Subcutaneous abdominal adipose tissue (tissue), 5 donors: ENCODE results near the gene TENT5A.

Source experiments
- H3K27ac ChIP-seq: one replicate; pipeline ENCODE4 v1.7.0; 2013; ENCODE audit warnings: low read depth, mild to moderate bottlenecking, inconsistent platforms, low read length, moderate library complexity
- H3K27me3 ChIP-seq, 5 donors: one replicate each; pipeline ENCODE4 v1.7.0; 2013; ENCODE audit warnings: low read length in 5 of 5, inconsistent platforms in 1 of 5; ENCODE audit not compliant: control insufficient read depth in 5 of 5, insufficient read depth in 4 of 5
- H3K36me3 ChIP-seq, 5 donors: one replicate each; pipeline ENCODE4 v1.7.0; 2013; ENCODE audit warnings: low read length in 5 of 5; ENCODE audit not compliant: control insufficient read depth in 5 of 5, insufficient read depth in 5 of 5
- H3K4me1 ChIP-seq, 5 donors: one replicate each; pipeline ENCODE4 v1.7.0; 2013; ENCODE audit warnings: low read length in 5 of 5, mild to moderate bottlenecking in 3 of 5, moderate library complexity in 1 of 5; ENCODE audit not compliant: control insufficient read depth in 5 of 5, insufficient read depth in 5 of 5
- H3K4me3 ChIP-seq, 5 donors: one replicate each; pipeline ENCODE4 v1.7.0; 2013; ENCODE audit warnings: low read length in 5 of 5, low read depth in 1 of 5
- H3K9ac ChIP-seq, 5 donors: one replicate each; pipeline ENCODE4 v1.7.0; 2013; ENCODE audit warnings: low read length in 5 of 5, mild to moderate bottlenecking in 4 of 5, moderate library complexity in 3 of 5
- H3K9me3 ChIP-seq, 5 donors: one replicate each; pipeline ENCODE4 v1.7.0; 2013; ENCODE audit warnings: low read length in 5 of 5; ENCODE audit not compliant: control insufficient read depth in 5 of 5
- donor health status: healthy.
- donor health status: healthy.
- donor health status: healthy.
- donor health status: healthy.
- donor health status: healthy.

TENT5A gene

DNA sequence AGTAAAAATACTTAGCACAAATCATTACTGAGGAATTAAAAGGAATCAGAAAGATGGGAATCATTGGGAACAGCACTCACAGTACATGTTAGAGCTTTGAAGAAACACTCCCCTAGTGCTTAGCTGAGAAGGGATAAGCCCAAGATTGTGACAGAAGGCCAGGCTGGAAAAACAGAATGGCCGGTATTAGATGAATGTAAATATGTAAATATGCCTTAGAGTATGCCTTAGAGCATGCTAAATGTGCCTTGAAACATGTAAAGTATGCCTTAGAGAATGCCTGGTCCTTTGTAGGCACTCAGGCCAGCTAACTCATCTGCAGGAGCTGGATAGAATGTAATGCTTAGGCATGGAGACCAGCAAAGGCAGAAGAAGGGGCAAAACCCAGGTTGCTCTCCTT, 10.6 kb upstream of the TENT5A start:
- H3K27ac ChIP-seq: no peak overlapping the region
- no peak overlapping the region for H3K9ac ChIP-seq
- no peaks in the 10 kb centered on the region for H3K27me3 ChIP-seq
- no peaks in the 10 kb centered on the region for H3K9me3 ChIP-seq
- no peaks in the 10 kb centered on the region for H3K36me3 ChIP-seq
- no peak overlapping the region for H3K4me3 ChIP-seq
- peaks cover 0 to 19% (median 17%) of the 10 kb centered on the region in 5 donors for H3K4me1 ChIP-seq

DNA sequence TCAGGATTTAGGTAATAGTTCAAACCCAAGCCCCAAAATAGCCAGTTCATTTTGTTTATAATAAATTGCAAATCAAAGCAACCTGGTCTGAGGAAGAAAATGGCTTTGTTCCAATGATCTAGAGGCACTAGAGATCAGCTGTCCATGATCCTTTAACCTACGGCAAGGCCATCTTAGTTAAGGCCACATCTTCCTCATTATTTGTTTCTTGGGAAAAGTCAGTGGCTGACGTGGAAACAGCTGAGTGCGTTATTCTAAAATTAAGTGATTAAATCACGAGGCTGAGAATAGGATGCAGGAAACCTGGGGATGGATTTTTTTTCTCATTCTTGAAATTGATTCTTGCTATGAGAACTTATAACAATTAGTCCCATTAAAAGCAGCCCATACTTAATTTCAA, 10.1 kb upstream of the TENT5A start:
- Histone ChIP-seq H3K27ac (no peak overlapping the region), H3K9me3 (no peaks in the 10 kb centered on the region), H3K4me1 (peaks cover 0 to 18% (median 16%) of the 10 kb centered on the region in 5 donors), H3K9ac (no peak overlapping the region), H3K4me3 (no peak overlapping the region), H3K27me3 (no peaks in the 10 kb centered on the region), H3K36me3 (no peaks in the 10 kb centered on the region)

DNA sequence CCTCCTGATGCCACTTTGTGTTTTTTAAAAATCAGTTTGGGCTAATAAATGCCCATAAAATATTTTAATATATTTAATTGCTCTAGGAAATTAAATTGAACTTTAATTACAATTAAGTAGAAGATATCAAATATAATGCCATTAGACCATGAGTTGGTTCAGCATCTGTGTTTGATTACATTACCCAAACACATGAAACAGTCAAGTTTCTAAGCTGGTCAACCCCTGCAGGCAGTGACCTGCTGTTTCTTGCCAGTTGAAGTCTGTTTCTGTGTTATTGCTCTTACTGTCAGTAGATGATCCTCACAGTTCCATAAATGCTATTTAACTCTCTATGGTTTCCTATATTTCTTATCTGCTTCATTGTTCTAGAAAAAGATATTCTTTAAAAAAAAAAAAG, 9.7 kb upstream of the TENT5A start:
- H3K4me1 ChIP-seq: peaks cover 0 to 13% (median 11%) of the 10 kb centered on the region in 5 donors
- H3K27ac ChIP-seq: no peak overlapping the region
- no peak overlapping the region for H3K4me3 ChIP-seq
- no peaks in the 10 kb centered on the region for H3K36me3 ChIP-seq
- H3K27me3 ChIP-seq: no peaks in the 10 kb centered on the region
- no peaks in the 10 kb centered on the region for H3K9me3 ChIP-seq
- H3K9ac ChIP-seq: no peak overlapping the region

DNA sequence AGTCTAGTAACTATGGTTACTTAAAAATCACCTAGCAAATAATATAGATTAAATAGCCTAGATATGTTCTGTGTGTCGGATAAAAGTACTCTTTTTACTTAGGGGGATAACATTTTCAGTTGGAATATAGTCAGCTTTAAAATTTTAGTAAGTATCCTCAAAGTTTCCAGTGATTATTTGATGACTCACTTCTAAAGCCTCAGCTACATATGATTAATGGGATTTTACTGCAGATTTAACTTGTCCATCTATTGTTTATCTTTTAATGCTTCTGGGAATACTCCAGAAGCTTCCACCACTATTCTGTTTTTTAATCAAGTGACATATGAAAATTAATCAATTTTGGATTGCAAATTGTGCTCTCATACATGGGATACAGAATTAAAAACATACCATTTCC, 8.7 kb upstream of the TENT5A start:
- no peaks in the 10 kb centered on the region for H3K27me3 ChIP-seq
- H3K4me1 ChIP-seq: peaks cover 0 to 4% (median 2%) of the 10 kb centered on the region in 5 donors
- H3K9ac ChIP-seq: no peak overlapping the region
- H3K4me3 ChIP-seq: no peak overlapping the region
- no peak overlapping the region for H3K27ac ChIP-seq
- H3K36me3 ChIP-seq: no peaks in the 10 kb centered on the region
- no peaks in the 10 kb centered on the region for H3K9me3 ChIP-seq

DNA sequence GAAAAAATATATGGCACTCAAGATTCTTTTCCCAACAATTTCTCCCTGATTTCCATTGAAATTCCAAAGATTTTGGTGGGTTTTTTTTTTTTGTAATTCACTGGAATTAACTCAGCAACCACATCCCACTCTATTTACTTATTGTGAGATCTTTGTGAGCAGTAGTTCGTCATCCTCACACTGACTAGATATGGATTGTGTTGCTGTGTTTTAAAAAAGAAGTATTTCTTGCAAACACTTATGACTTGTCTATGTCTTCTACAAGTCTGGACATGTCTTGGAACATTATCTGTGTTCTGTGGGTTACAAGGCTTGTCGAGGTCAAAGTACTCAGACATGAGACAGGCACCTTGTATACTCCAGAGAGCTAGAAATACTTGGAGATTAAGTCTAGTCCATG, 7.3 kb upstream of the TENT5A start:
- H3K4me3 ChIP-seq: no peak overlapping the region
- no peaks in the 10 kb centered on the region for H3K27me3 ChIP-seq
- H3K27ac ChIP-seq: no peak overlapping the region
- H3K9me3 ChIP-seq: no peaks in the 10 kb centered on the region
- H3K9ac ChIP-seq: no peak overlapping the region
- H3K36me3 ChIP-seq: no peaks in the 10 kb centered on the region
- no peaks in the 10 kb centered on the region for H3K4me1 ChIP-seq

DNA sequence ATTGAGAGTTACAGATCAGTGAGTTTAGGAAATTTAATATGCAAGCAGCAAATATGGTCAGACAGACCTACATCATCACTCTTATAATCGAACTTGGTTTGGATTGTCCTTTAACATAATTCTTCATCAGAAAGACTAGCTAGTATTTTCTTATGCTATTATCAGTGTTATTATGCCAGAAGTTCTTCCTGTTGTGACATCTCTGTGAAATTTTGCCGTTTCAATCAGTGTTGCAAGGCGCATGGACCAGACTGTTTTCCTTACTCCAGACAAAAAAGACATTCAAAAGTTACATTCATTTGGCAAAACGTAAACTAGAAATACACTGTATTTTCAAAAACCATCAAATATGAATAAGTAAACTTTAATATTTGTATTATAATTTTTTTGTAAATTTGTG, 5.7 kb upstream of the TENT5A start:
- Histone ChIP-seq H3K9ac (no peak overlapping the region), H3K27ac (no peak overlapping the region), H3K4me1 (peaks cover 0 to 11% (median 5%) of the 10 kb centered on the region in 5 donors), H3K27me3 (no peaks in the 10 kb centered on the region), H3K36me3 (no peaks in the 10 kb centered on the region), H3K9me3 (no peaks in the 10 kb centered on the region), H3K4me3 (no peak overlapping the region)

DNA sequence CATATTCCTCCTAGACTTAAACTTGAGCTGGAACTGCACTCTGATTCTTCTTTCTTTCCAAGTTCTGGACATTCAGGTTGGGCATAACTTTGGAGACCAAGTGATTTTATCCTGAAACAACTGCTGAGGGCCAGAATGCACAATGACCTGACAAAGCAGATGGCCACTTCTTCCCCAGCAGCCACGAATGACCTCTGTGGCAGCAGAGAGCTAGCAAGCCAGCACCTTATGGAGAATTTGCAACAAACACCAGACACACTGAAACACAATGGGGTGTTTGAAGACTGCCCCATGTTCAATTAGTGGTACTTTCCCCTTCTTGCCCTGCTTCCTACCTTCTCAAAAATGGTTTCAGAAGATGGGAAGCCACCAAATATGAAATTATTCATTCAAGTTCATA, 4.2 kb upstream of the TENT5A start:
- Histone ChIP-seq H3K36me3 (no peaks in the 10 kb centered on the region), H3K27me3 (no peaks in the 10 kb centered on the region), H3K9me3 (no peaks in the 10 kb centered on the region), H3K9ac (no peak overlapping the region), H3K27ac (no peak overlapping the region), H3K4me1 (peaks cover 0 to 12% (median 5%) of the 10 kb centered on the region in 5 donors), H3K4me3 (no peak overlapping the region)

DNA sequence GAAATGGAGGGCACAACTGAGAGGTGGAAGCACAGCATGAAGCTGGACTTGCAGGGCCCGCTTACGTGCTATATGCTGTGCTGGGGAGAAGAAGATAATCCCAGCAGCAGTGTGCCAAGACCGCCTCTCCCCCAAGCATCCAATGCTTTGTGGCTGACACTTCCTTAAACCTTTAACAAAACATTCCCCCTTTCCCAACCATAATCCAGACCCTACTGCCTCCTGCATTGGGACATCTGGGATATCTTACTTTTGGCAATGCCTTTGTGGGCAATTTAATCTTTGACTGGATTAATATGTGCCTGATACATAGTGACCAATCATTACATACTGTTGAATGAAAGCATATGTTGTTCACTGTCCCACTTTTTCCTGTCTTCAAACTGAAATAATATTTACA, 3.1 kb upstream of the TENT5A start:
- Histone ChIP-seq H3K4me1 (peaks cover 3 to 23% (median 16%) of the 10 kb centered on the region in 5 donors), H3K36me3 (no peaks in the 10 kb centered on the region), H3K9me3 (no peaks in the 10 kb centered on the region), H3K9ac (no peak overlapping the region), H3K27ac (no peak overlapping the region), H3K27me3 (no peaks in the 10 kb centered on the region), H3K4me3 (no peak overlapping the region)

DNA sequence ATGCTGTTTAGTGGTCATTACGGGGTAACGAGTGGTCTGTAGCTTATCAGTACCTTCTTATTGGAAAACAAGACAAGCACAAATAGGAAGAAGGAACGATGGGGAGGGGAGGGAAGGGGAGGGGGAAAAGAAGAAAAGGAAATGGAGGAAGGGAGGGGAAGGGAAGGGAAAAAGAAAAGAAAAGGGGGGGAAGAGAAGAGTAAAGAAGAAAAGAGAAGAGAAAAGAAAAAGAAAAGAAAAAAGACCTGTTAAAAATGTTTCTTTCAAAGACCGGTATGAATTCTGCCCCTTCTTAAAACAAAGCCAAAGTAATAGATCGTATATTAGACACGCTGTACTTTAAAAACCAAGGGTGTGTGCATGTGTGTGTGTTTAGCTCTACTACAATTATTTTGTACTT, 2.4 kb upstream of the TENT5A start:
- Histone ChIP-seq H3K9ac (no peak overlapping the region), H3K4me1 (peaks cover 3 to 27% (median 22%) of the 10 kb centered on the region in 5 donors), H3K27ac (no peak overlapping the region), H3K36me3 (no peaks in the 10 kb centered on the region), H3K9me3 (no peaks in the 10 kb centered on the region), H3K27me3 (no peaks in the 10 kb centered on the region), H3K4me3 (no peak overlapping the region)

DNA sequence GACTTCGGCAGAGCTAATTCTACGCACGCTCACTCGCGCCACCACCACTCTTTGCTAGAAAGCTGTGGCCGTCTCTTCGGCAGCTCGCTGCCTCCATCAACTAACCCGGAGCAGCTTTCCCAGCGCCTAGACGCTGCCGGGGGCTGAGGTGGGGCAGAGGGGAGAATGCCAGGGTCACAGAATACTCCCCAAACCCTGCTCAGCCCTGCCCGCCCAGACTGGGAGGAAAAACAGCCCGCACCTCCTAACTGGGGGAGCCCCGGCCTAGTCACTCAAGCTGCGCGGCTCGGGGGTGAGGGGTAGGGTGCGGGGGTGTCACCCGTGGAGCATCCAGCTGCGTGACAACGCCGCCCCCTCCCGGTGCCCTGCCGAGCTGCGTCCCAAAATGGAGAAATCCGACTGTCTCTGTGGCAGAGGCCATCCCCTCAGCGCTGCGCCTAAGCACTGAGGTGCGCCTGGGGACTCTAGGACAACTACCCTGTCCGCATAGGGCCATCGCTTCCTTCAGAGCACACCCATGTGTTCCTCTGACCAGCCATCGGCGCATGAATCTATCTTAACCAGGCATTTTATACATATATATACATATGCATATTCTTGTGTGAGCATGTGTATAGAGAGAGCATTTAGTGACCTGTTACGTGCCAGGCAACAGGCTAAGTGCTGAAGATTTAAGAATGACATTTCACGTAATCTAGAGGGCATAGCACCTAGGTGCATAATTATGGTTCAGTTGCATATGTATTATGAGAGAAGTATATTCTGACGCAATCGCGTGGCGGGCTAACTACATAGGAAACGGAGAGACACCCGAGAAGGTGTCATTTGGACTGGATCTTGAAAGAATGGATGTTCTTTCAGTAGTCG, 1.5 kb upstream of the TENT5A start:
- Histone ChIP-seq H3K9ac (peak overlapping the region; percentile 72 to 94 (median 91)), H3K4me1 (peaks cover 3 to 37% (median 32%) of the 10 kb centered on the region in 5 donors), H3K36me3 (no peaks in the 10 kb centered on the region), H3K27me3 (no peaks in the 10 kb centered on the region), H3K4me3 (peak overlapping the region; percentile 90 to 98 (median 94)), H3K27ac (peak overlapping the region; percentile 100), H3K9me3 (no peaks in the 10 kb centered on the region)
